Lung (tissue), 12 donors: ENCODE data around the gene RNF8. TPM values are rescaled to one million over a fixed set of nuclear protein-coding genes. Genes with fewer than 3 reads are reported as not detected.

Experiments
- ATAC-seq: fragments of 200-7000 bp; cut with Tn5 transposase; one replicate; pipeline ENCODE4 v1.9.1; 2020; ENCODE audit warnings: moderate number of reproducible peaks; ENCODE audit not compliant: insufficient read depth, low FRiP score
- DNase-seq, 3 donors: peaks; one replicate each; pipeline ENCODE4 v3.0.0-alpha.2; 2013 to 2017
- H3K27ac ChIP-seq, 2 donors: one replicate each; pipeline ENCODE4 v1.5.1; 2013; ENCODE audit warnings: mild to moderate bottlenecking in 2 of 2, moderate library complexity in 2 of 2, control low read depth in 1 of 2, inconsistent platforms in 1 of 2, low read depth in 1 of 2, low read length in 1 of 2
- H3K27me3 ChIP-seq, 3 donors: one replicate each; pipeline ENCODE4 v1.5.1; 2013; ENCODE audit warnings: low read length in 2 of 3; ENCODE audit not compliant: control insufficient read depth in 3 of 3, insufficient read depth in 3 of 3
- H3K36me3 ChIP-seq, 4 donors: one replicate each; pipeline ENCODE4 v1.5.1; 2013; ENCODE audit warnings: low read length in 4 of 4, mild to moderate bottlenecking in 1 of 4, moderate library complexity in 1 of 4; ENCODE audit not compliant: control insufficient read depth in 4 of 4, insufficient read depth in 4 of 4
- H3K4me1 ChIP-seq, 5 donors: one replicate each; pipeline ENCODE4 v1.5.1; 2013; ENCODE audit warnings: low read length in 5 of 5, mild to moderate bottlenecking in 2 of 5, moderate library complexity in 1 of 5; ENCODE audit not compliant: control insufficient read depth in 5 of 5, insufficient read depth in 5 of 5
- H3K4me3 ChIP-seq: one replicate; pipeline ENCODE4 v1.5.1; 2013; ENCODE audit warnings: mild to moderate bottlenecking, control low read depth, moderate library complexity
- H3K9ac ChIP-seq, 2 donors: one replicate each; pipeline ENCODE4 v1.5.1; 2013; ENCODE audit warnings: low read length in 2 of 2, control low read depth in 1 of 2; ENCODE audit not compliant: insufficient read depth in 1 of 2
- H3K9me3 ChIP-seq, 4 donors: one replicate each; pipeline ENCODE4 v1.5.1; 2013; ENCODE audit warnings: low read length in 3 of 4, mild to moderate bottlenecking in 1 of 4, moderate library complexity in 1 of 4; ENCODE audit not compliant: control insufficient read depth in 4 of 4, insufficient read depth in 3 of 4
- WGBS, 2 donors: extraction: QIAGEN DNeasy Blood & Tissue Kit; methylation state at CpG; one replicate each; pipeline ENCODE4 v1.1.7; 2013; 5-methylcytosine and 5-hydroxymethylcytosine counted together
- polyA plus RNA-seq, 2 donors: library from polyadenylated mRNA; stranded (reverse); fragments of 200-250 nt; gene quantifications; one replicate each; pipeline ENCODE4 v1.2.1, GENCODE V29; 2013
- total RNA-seq, 2 donors: library from RNA; depleted of rRNA in 1 of 2; stranded (reverse); fragments of >200 nt in 1 of 2; gene quantifications; one replicate each; pipeline ENCODE4 v1.2.1, GENCODE V29; 2014 to 2021
- TF ChIP-seq, protein P1 (sequence below): IDR thresholded peaks from 2 replicates; pipeline ENCODE4 v1.5.1; 2012; ENCODE audit warnings: mild to moderate bottlenecking; ENCODE audit errors: control extremely low read depth, extremely low read depth
- donor health status: control.
- donor health status: control.
- donor health status: Bipolar disorder and iron deficiency.
- donor health status: healthy.
- donor health status: DM: yes; HTN: yes; CAD: no.

Gene RNF8
- total and polyA plus RNA-seq, 4 donors: 10.5 to 28.1 (median 12.7) TPM

GRCh38 chr6:37309692-37310091 lies 44.1 kb upstream of the RNF8 start:
- 65 to 85% methylated on average over 3 of the region's 3 CpGs for WGBS, 2 donors
- ATAC-seq (no peak), DNase-seq (no peak)
- Histone ChIP-seq H3K9ac (no peak overlapping the region), H3K9me3 (no peaks in the 10 kb centered on the region), H3K36me3 (peaks cover 0 to 14% (median 11%) of the 10 kb centered on the region in 4 donors), H3K4me1 (peaks cover 2 to 38% (median 14%) of the 10 kb centered on the region in 5 donors), H3K27me3 (no peaks in the 10 kb centered on the region), H3K27ac (no peak overlapping the region), H3K4me3 (no peak overlapping the region)
- TF ChIP-seq, protein P1, sequence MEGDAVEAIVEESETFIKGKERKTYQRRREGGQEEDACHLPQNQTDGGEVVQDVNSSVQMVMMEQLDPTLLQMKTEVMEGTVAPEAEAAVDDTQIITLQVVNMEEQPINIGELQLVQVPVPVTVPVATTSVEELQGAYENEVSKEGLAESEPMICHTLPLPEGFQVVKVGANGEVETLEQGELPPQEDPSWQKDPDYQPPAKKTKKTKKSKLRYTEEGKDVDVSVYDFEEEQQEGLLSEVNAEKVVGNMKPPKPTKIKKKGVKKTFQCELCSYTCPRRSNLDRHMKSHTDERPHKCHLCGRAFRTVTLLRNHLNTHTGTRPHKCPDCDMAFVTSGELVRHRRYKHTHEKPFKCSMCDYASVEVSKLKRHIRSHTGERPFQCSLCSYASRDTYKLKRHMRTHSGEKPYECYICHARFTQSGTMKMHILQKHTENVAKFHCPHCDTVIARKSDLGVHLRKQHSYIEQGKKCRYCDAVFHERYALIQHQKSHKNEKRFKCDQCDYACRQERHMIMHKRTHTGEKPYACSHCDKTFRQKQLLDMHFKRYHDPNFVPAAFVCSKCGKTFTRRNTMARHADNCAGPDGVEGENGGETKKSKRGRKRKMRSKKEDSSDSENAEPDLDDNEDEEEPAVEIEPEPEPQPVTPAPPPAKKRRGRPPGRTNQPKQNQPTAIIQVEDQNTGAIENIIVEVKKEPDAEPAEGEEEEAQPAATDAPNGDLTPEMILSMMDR: no peak

- Histone ChIP-seq H3K4me1 (peaks cover 3 to 38% (median 14%) of the 10 kb centered on the region in 5 donors), H3K36me3 (peaks cover 7 to 20% (median 15%) of the 10 kb centered on the region in 4 donors), H3K9ac (no peak overlapping the region), H3K4me3 (no peak overlapping the region), H3K27me3 (no peaks in the 10 kb centered on the region), H3K9me3 (no peaks in the 10 kb centered on the region), H3K27ac (no peak overlapping the region)
- ATAC-seq: no peak
- TF ChIP-seq, protein P1: no peak
- DNase-seq: no peak
- 86 to 93% methylated on average over 3 of the region's 3 CpGs for WGBS, 2 donors
Measured at GRCh38 chr6:37310966-37311365, 42.8 kb upstream of the RNF8 start.

DNA sequence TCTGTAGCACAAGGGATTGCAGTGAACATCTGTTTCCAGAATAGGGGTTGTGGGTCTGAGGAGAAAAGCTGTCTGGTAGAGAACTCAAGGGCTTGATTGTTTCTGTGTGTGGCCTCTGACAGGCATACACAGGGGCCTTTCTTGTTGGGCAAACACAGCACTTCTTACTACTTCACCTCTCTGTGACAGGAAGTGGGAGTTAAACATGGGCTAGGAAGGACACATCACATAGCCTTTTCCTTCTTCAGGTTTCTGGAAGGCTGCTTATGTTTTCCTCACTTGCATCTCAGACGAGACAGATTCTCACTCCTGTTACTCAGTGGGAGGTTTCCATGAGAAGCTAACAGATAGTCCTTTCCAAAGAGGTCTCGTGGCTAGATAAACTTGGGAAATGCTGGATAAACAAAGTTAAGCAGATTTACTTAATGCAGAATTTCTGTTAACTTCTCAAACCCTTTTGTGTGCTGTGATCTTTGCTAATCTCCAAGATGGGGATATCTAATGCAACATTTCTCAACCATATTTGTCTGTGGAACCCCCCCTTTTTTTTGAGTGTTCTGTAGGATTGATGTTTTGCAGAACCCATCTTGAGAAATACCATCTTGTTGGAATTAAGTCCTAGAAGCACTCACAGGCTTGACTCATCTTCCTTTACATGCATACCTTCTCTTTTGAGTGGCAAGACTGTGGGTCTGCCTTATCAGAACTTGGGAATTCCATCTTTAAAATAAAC lies 41.9 kb upstream of the RNF8 start:
- Histone ChIP-seq H3K4me3 (no peak overlapping the region), H3K9me3 (no peaks in the 10 kb centered on the region), H3K36me3 (peaks cover 15 to 24% (median 20%) of the 10 kb centered on the region in 4 donors), H3K4me1 (peaks cover 3 to 37% (median 14%) of the 10 kb centered on the region in 5 donors), H3K27me3 (no peaks in the 10 kb centered on the region), H3K27ac (no peak overlapping the region), H3K9ac (peak overlapping the region in 1 of 2 donors; percentile 11)
- DNase-seq: peak in 1 of 3 donors; percentile 51
- WGBS, 2 donors: 77 to 79% methylated on average over 2 of the region's 2 CpGs
- TF ChIP-seq, protein P1: no peak
- ATAC-seq: no peak
